HG02610 (cell line): ENCODE results near the gene MTHFD1L.

Source experiments
- ATAC-seq: cut with Tn5 transposase; IDR thresholded peaks from one replicate; pipeline ENCODE4 v1.9.1; 2021; ENCODE audit warnings: mild to moderate bottlenecking, moderate library complexity; ENCODE audit not compliant: unreplicated experiment

Gene MTHFD1L

GRCh38 chr6:151139524-151139923 is 274.0 kb downstream of the MTHFD1L start:
- ATAC-seq: no peak

DNA sequence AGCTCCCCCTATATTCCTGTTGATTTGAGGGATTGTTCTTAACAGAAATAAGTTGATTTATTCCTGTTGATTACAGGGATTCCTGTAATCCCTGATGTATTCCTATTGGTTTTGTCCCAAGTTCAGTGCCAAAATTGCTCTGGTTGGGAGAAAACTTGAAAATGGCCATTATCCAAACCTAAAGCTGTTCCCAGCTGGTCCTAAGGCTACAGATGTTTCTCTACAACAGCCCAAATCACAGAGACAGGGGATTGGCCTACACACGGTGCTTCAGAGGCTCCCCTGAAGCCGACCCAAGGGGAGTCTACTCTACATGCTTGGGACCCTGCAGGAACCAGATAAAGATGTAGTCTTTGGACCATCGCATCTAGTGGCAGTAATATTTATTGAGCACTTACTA is 275.3 kb downstream of the MTHFD1L start:
- ATAC-seq: no peak

GRCh38 chr6:151141685-151142084 is 276.2 kb downstream of the MTHFD1L start:
- no peak for ATAC-seq

- ATAC-seq: no peak
Measured at GRCh38 chr6:151142676-151143075, 277.2 kb downstream of the MTHFD1L start.

- no peak for ATAC-seq
Measured at GRCh38 chr6:151143337-151143736, 277.8 kb downstream of the MTHFD1L start.

DNA sequence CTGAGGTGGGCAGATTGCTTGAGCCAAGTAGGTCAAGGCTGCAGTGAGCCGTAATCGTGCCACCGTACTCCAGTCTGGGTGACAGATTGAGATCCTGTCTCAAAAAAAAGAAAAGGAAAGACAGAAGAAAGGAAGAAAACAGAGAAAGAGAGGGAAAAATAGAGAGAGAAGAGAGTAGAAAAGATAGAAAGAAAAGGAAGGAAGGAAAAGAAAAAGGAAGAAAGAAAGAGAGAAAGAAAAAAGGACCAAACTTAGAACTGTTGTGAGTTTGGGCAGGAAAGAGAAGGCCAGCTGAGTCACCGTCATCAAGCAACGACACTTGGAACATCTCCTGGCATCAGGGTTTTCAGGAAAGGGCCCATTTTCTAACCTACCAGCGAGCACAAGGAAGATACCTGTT is 278.3 kb downstream of the MTHFD1L start:
- no peak for ATAC-seq

- no peak for ATAC-seq
Measured at GRCh38 chr6:151147118-151147832, 281.8 kb downstream of the MTHFD1L start.

DNA sequence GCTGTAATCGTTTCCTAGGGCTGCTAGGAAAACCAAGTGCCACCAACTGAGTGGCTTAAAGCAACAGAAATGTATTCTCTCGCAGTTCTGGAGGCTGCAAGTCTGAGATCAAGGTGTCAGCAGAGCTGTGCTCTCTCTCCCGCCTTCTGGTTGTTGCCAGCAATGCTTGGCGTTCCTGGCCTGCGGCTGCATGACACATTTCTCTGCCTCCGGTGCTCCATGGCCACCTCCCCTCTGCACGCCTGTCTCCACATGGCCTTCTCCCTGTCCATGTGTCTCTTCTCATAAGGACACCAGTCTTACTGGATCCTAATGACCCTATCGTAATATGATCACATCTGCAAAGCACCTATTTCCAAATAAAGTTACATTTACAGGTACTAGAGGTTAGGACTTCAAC is 282.6 kb downstream of the MTHFD1L start:
- ATAC-seq: no peak

DNA sequence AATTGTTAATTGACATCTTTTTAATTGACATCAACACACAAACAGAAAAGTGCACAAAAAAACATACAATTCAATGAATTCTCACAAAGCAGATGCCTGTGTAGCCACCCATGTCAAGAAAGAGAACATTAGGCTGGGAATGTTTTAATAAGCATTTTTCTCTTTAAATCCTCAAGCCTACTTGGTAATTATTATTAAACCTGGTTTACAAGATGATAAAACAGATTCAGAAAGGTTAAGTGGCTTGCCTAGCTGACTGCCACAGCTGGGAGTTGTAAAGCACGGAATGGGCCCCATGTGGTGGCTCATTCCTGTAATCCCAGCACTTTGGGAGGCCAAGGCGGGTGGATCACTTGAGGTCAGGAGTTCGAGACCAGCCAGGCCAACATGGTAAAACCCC is 284.3 kb downstream of the MTHFD1L start:
- ATAC-seq: no peak
